CD14-positive monocyte (primary cell): ENCODE data around the gene UTP11. TPM values are rescaled to one million over a fixed set of nuclear protein-coding genes. Genes with fewer than 3 reads are reported as not detected.
A peak's percentile ranks its signal among the peaks of the same experiment; 100 is the strongest.

Source experiments
- DNase-seq, 3 donors: peaks; one replicate each; pipeline ENCODE4 v3.0.0-alpha.2; 2011 to 2022
- H2AFZ ChIP-seq: 2 replicates; pipeline ENCODE4 v1.6.0; 2012; ENCODE audit warnings: mild to moderate bottlenecking, low read depth, low read length, inconsistent platforms; ENCODE audit not compliant: insufficient read depth, poor library complexity, severe bottlenecking
- H3K27ac ChIP-seq, 2 donors: 1 replicate in 1 of 2; 2 replicates in 1 of 2; pipeline ENCODE4 v1.5.1; 2012 to 2013; ENCODE audit warnings: low read length in 2 of 2, control low read depth in 1 of 2, inconsistent platforms in 1 of 2, low read depth in 1 of 2, mild to moderate bottlenecking in 1 of 2
- H3K27me3 ChIP-seq, 2 donors: one replicate each; pipeline versions ENCODE4 v1.6.0 to v1.6.1; 2011 to 2013; ENCODE audit warnings: low read length in 2 of 2; ENCODE audit not compliant: control insufficient read depth in 2 of 2, insufficient read depth in 2 of 2
- H3K36me3 ChIP-seq, 2 donors: replicated peaks in 1 of 2; 1 replicate in 1 of 2; 2 replicates in 1 of 2; pipeline versions ENCODE4 v1.5.1 to v1.6.1; 2012 to 2013; ENCODE audit warnings: low read length in 2 of 2, control low read depth in 1 of 2, inconsistent platforms in 1 of 2, mild to moderate bottlenecking in 1 of 2; ENCODE audit not compliant: insufficient read depth in 2 of 2, control insufficient read depth in 1 of 2
- H3K4me1 ChIP-seq, 2 donors: 1 replicate in 1 of 2; 2 replicates in 1 of 2; pipeline versions ENCODE4 v1.5.1 to v1.6.1; 2012 to 2013; ENCODE audit warnings: low read length in 2 of 2, control low read depth in 1 of 2, inconsistent platforms in 1 of 2, mild to moderate bottlenecking in 1 of 2, moderate library complexity in 1 of 2; ENCODE audit not compliant: insufficient read depth in 2 of 2, control insufficient read depth in 1 of 2
- H3K4me2 ChIP-seq: replicated peaks from 2 replicates; pipeline ENCODE3; 2012; ENCODE audit warnings: low read length, moderate library complexity, mild to moderate bottlenecking; ENCODE audit not compliant: poor library complexity, severe bottlenecking; ENCODE audit errors: extremely low read depth
- H3K4me3 ChIP-seq, 3 experiments: fragments of 200-600 bp in 1 of 3; sonication (generic) in 1 of 3; replicated peaks in 1 of 3; 1 replicate in 2 of 3; 2 replicates in 1 of 3; pipeline ENCODE4 v1.5.1; 2011 to 2013; ENCODE audit warnings: low read length in 3 of 3, mild to moderate bottlenecking in 3 of 3, control low read depth in 2 of 3, low read depth in 2 of 3, inconsistent platforms in 1 of 3, moderate library complexity in 1 of 3
- H3K79me2 ChIP-seq: 2 replicates; pipeline ENCODE4 v1.6.0; 2012; ENCODE audit warnings: mild to moderate bottlenecking, control low read depth, inconsistent platforms, low read length, moderate library complexity; ENCODE audit not compliant: insufficient read depth
- H3K9ac ChIP-seq: 2 replicates; pipeline ENCODE4 v1.6.0; 2017; ENCODE audit warnings: low read length, mild to moderate bottlenecking; ENCODE audit not compliant: insufficient read depth, poor library complexity, severe bottlenecking
- H3K9me3 ChIP-seq, 2 donors: replicated peaks in 1 of 2; 1 replicate in 1 of 2; 2 replicates in 1 of 2; pipeline versions ENCODE4 v1.5.1 to v1.6.1; 2012 to 2013; ENCODE audit warnings: low read length in 2 of 2, control low read depth in 1 of 2; ENCODE audit not compliant: control insufficient read depth in 1 of 2, insufficient read depth in 1 of 2
- H4K20me1 ChIP-seq: 2 replicates; pipeline ENCODE4 v1.6.0; 2012; ENCODE audit warnings: mild to moderate bottlenecking, low read length, control low read depth, moderate library complexity; ENCODE audit not compliant: insufficient read depth
- H3K27ac Mint-ChIP-seq, 7 donors: one replicate each; pipeline ENCODE4 v1.8.0; 2020; ENCODE audit warnings: mild to moderate bottlenecking in 7 of 7, mixed read lengths in 7 of 7, moderate library complexity in 6 of 7, inconsistent platforms in 2 of 7
- H3K27me3 Mint-ChIP-seq, 3 donors: one replicate each; pipeline ENCODE4 v1.8.0; 2021 to 2022; ENCODE audit warnings: low read depth in 3 of 3, mild to moderate bottlenecking in 3 of 3, mixed read lengths in 3 of 3, moderate library complexity in 3 of 3, inconsistent platforms in 1 of 3
- H3K36me3 Mint-ChIP-seq, 2 donors: one replicate each; pipeline ENCODE4 v1.8.0; 2020; ENCODE audit warnings: mixed read lengths in 2 of 2, inconsistent platforms in 1 of 2, mild to moderate bottlenecking in 1 of 2
- H3K4me1 Mint-ChIP-seq: one replicate; pipeline ENCODE4 v1.8.0; 2020; ENCODE audit warnings: mild to moderate bottlenecking, mixed read lengths
- H3K4me3 Mint-ChIP-seq, 2 donors: one replicate each; pipeline ENCODE4 v1.8.0; 2020; ENCODE audit warnings: mild to moderate bottlenecking in 2 of 2, mixed read lengths in 2 of 2, moderate library complexity in 1 of 2
- H3K9me3 Mint-ChIP-seq, 7 donors: one replicate each; pipeline ENCODE4 v1.8.0; 2020 to 2022; ENCODE audit warnings: mixed read lengths in 7 of 7, mild to moderate bottlenecking in 6 of 7, moderate library complexity in 6 of 7, inconsistent platforms in 2 of 7
- WGBS: methylation state at CpG from one replicate; pipeline ENCODE4 v1.1.5; 2013; ENCODE audit warnings: missing lambda C conversion rate; ENCODE audit not compliant: insufficient coverage; 5-methylcytosine and 5-hydroxymethylcytosine counted together
- intact Hi-C, 2 donors: fragments of 100-400 bp; cut with micrococcal nuclease; formaldehyde crosslinking; loops; one replicate each; pipeline versions ENCODE4 v1.15.0 to v1.15.1; 2023
- polyA plus RNA-seq, 3 donors: library from polyadenylated mRNA; depleted of rRNA in 1 of 3; unstranded in 2 of 3; stranded (reverse) in 1 of 3; fragments of 300-500 nt in 2 of 3; fragments of >200 nt in 1 of 3; fragmentation: Illumina TruSeq in 2 of 3; gene quantifications; 1 replicate in 2 of 3; 2 replicates in 1 of 3; pipeline ENCODE4 v1.2.3, GENCODE V29; 2012 to 2021
- TF ChIP-seq, protein P1 (sequence below): fragments of 200-600 bp; IDR thresholded peaks from one replicate; pipeline ENCODE4 v1.8.0; 2022; ENCODE audit warnings: antibody characterized with exemption, mild to moderate bottlenecking

The UTP11 gene
- polyA plus RNA-seq, 3 donors: 10.9 to 26.0 (median 20.5) TPM

DNA sequence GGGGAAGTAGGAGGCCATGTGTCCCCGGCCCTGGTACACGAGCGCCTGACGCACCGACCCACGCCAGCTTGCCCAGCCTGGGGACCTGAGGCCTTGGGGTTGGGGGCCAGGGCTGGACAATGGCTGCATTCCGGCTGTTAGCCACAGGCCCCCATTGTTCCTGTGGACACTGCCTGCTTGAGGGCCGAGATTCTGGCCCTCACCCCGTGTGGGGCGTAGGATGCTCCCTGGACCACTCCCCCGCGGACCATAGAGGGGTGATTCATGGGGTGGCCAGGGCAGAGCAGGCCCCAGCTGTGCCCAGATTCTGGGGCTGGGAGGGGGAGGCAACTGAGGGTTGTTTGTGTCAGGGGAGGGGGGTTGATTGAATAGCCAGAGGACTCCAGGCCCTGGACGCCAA lies 22.3 kb downstream of the UTP11 start:
- Histone ChIP-seq H3K36me3 (no peaks in the 10 kb centered on the region), H2AFZ (no peak overlapping the region), H3K79me2 (no peaks in the 10 kb centered on the region), H3K4me3 (no peak overlapping the region), H4K20me1 (no peaks in the 10 kb centered on the region), H3K27ac (no peak overlapping the region), H3K4me1 (peaks cover 7 to 8% of the 10 kb centered on the region in 2 donors), H3K9ac (no peak overlapping the region), H3K27me3 (no peaks in the 10 kb centered on the region), H3K4me2 (no peak overlapping the region), H3K9me3 (no peaks in the 10 kb centered on the region)
- H3K4me3 Mint-ChIP-seq: no peak overlapping the region
- intact Hi-C loops: no loop called here
- peak overlapping the region in 1 of 7 donors; percentile 18 for H3K27ac Mint-ChIP-seq
- H3K9me3 Mint-ChIP-seq: peaks cover 0 to 2% (median 0%) of the 10 kb centered on the region in 7 donors
- TF ChIP-seq, protein P1, sequence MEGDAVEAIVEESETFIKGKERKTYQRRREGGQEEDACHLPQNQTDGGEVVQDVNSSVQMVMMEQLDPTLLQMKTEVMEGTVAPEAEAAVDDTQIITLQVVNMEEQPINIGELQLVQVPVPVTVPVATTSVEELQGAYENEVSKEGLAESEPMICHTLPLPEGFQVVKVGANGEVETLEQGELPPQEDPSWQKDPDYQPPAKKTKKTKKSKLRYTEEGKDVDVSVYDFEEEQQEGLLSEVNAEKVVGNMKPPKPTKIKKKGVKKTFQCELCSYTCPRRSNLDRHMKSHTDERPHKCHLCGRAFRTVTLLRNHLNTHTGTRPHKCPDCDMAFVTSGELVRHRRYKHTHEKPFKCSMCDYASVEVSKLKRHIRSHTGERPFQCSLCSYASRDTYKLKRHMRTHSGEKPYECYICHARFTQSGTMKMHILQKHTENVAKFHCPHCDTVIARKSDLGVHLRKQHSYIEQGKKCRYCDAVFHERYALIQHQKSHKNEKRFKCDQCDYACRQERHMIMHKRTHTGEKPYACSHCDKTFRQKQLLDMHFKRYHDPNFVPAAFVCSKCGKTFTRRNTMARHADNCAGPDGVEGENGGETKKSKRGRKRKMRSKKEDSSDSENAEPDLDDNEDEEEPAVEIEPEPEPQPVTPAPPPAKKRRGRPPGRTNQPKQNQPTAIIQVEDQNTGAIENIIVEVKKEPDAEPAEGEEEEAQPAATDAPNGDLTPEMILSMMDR: no peak
- H3K4me1 Mint-ChIP-seq: peaks cover 8% of the 10 kb centered on the region
- 91% methylated on average over 12 of the region's 13 CpGs for WGBS
- DNase-seq: no peak
- peaks cover 11 to 25% (median 13%) of the 10 kb centered on the region in 3 donors for H3K27me3 Mint-ChIP-seq
- H3K36me3 Mint-ChIP-seq: no peaks in the 10 kb centered on the region

DNA sequence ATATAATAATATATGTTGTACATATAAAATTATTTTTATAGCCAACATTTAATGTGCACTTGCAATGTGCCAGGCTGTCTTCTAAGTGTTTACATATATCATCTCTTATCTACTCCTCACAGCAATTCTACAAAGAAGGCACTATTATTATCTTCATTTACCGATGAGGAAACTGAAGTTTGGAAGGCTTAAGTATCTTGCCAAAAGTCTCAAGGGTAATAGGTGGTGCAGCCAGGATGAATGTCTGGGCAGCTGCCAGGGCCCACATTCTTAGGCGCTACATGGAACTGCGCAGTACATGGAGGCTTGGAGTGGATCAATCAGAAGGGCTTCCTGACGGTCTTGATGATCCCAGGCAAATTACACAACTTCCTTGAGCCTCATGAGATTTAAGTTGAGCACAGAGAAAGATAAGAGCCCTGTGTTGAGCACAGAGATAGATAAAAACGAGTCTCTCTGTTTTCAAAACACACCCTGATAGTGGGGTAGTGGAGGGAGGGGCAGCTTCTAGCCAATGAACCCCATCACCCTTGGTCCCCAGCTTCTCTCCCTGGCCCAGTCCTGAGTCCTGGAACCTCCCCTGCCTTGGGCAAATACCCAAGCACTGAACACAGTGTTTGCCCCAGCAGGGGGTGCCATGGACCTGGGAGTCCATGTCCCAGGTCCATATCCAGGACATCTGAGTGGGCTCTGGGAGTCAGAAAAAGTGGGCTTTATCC lies 24.8 kb downstream of the UTP11 start:
- WGBS: 61% methylated on average over 2 of the region's 5 CpGs
- no peaks in the 10 kb centered on the region for H3K4me1 Mint-ChIP-seq
- Histone ChIP-seq H3K9ac (no peak overlapping the region), H3K4me3 (no peak overlapping the region), H2AFZ (no peak overlapping the region), H3K9me3 (no peaks in the 10 kb centered on the region), H4K20me1 (no peaks in the 10 kb centered on the region), H3K4me2 (no peak overlapping the region), H3K4me1 (no peaks in the 10 kb centered on the region), H3K36me3 (no peaks in the 10 kb centered on the region), H3K27ac (no peak overlapping the region), H3K27me3 (peaks cover 0 to 19% of the 10 kb centered on the region in 2 donors), H3K79me2 (no peaks in the 10 kb centered on the region)
- no peaks in the 10 kb centered on the region for H3K36me3 Mint-ChIP-seq
- no peak for DNase-seq
- H3K4me3 Mint-ChIP-seq: no peak overlapping the region
- TF ChIP-seq, protein P1: no peak
- H3K27ac Mint-ChIP-seq: peak overlapping the region in 1 of 7 donors; percentile 64
- intact Hi-C loops: no loop called here
- peaks cover 0 to 3% (median 0%) of the 10 kb centered on the region in 7 donors for H3K9me3 Mint-ChIP-seq
- H3K27me3 Mint-ChIP-seq: peaks cover 11 to 31% (median 19%) of the 10 kb centered on the region in 3 donors
